HG02763 (cell line): ENCODE results near the gene SMYD3.
"Not testable (repeated sequence)": the region's sequence is repeated elsewhere in the genome, so short reads cannot be mapped to it uniquely, and the experiment has no call there.

Experiments used
- ATAC-seq: cut with Tn5 transposase; IDR thresholded peaks from one replicate; pipeline ENCODE4 v1.9.1; 2021; ENCODE audit warnings: mild to moderate bottlenecking, moderate library complexity; ENCODE audit not compliant: unreplicated experiment

The SMYD3 gene

DNA sequence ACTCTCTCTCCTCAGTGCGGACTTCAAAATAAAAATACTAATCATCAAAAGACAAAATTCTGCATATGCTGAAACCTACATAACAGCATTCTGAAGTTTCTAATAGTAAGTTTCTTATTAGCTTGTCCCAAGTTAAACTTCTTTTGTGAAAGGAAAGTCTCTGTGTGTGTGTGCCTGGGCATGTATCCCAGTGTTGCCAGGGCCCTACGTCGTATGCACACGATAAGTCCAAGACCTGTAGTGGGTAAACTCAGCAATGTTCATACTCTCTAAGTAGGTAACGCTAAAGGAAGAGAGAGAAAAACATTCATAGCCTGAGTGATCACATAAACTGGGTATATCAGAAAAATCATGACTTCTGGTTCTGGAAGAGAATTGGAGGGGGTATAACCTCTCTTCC lies 465.7 kb downstream of the SMYD3 start:
- no peak for ATAC-seq

- ATAC-seq = no peak
Measured at GRCh38 chr1:246040200-246040890, 466.7 kb downstream of the SMYD3 start.

GRCh38 chr1:246039584-246039983 lies 467.5 kb downstream of the SMYD3 start:
- ATAC-seq = no peak

DNA sequence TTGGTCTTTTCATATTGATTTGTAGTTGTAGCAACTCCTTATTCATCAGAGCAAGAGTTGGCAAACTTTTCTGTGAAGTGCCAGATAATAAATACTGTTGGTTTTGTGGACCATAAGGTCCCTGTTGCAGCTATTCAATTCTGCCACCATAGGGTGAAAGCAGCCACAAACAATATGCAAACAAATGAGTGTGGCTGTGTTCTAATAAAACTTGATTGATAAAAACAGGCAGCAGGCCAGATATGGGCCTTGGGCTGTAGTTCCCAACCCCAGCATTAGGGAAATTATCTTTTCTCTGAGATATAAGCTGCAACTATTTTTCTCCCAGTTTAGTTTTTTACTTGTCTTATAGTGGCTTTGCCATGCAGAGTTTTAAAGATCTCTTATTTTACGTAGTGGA lies 469.2 kb downstream of the SMYD3 start:
- no peak for ATAC-seq

DNA sequence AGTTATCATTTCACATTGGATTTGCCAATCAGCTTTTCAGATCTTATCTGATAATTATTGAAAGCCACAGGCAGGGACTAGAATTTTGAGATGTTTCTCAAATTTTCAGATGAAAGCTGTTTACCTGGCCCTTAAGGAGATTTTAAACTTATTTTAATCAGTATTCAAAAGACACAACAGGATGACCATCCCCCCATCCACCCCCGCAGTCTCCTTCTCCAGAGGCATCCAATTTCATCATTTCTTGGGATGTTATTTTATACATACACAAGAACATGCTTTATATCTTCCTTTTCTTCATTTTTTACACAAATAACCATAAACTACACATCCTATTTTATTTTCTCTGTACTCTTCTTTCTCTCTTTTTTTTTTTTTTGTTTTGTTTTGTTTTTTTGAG lies 470.9 kb downstream of the SMYD3 start:
- ATAC-seq = no peak

- no peak for ATAC-seq
Measured at GRCh38 chr1:246035060-246035541, 472.0 kb downstream of the SMYD3 start.

DNA sequence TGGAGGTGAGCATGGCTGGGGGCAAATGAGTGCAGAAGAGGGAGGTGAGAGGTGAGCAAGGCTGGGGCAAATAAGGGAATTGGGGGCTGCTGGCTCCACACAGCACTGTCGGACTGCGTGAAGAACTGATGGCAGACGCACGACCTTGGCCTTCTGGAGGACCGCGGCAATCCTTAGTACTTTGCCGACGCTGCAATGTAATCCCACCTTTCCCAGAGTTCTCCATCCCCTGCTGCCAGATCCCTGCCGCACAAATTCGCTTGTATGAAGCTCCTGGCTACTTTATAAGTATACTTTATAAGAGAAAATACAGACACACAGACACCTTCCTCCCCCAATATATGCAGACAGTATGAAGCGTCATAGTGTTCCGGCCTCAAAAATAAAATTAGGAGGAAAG lies 472.4 kb downstream of the SMYD3 start:
- no peak for ATAC-seq

- no peak for ATAC-seq
Measured at GRCh38 chr1:246032984-246033383, 474.1 kb downstream of the SMYD3 start.

- no peak for ATAC-seq
Measured at GRCh38 chr1:246032031-246032551, 475.0 kb downstream of the SMYD3 start.

DNA sequence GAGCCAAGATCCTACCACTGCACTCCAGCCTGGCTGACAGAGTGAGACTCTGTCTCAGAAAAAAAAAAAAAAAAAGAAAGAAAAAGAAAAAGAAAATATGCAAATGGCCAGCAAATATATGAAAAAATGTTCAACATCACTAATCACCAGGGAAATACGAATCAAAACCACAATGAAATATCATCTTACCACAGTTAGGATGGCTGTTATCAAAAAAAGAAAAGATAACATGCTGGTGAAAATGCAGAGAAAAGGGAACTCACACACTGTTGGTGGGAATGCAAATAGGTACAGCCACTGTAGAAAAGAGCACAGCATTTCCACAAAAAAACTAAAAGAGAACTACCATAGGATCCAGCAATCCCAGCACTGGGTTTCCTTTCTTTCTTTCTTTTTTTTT lies 477.5 kb downstream of the SMYD3 start:
- ATAC-seq = no peak

DNA sequence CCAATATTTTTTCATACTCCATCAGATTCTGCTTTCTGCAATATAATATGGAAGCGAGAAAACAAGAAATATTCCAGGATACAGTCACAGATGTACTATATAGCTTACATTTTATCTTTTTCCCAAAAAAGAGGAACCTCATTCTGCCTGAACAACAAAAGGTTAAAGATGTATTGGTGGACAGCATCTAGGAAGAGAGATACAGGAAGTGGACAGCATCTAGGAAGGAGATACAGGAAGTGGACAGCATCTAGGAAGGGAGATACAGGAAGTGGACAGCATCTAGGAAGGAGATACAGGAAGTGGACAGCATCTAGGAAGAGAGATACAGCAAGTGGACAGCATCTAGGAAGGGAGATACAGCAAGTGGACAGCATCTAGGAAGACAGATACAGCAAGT lies 483.0 kb downstream of the SMYD3 start:
- ATAC-seq = not testable (repeated sequence)

- ATAC-seq = no peak
Measured at GRCh38 chr1:246020211-246020954, 486.7 kb downstream of the SMYD3 start.

DNA sequence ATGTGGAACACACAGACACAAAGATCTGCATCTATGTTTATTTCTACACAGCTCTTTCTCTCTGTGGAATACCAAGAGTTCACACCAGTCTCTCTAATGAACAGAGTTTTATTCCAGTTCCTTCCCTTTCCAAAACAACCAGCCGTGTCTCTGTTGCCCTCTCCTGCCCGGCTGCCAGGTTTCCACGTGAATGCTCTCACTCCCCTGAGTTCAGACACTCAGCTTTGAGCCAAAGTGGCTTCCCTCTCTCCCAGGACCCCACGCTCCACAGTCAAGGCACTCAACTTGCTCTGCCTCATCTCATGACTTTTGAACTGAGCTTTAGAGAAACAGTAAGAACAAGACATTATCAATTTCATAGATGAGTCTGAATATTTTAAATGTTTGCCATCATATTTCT lies 488.9 kb downstream of the SMYD3 start:
- ATAC-seq = no peak

GRCh38 chr1:246012341-246012740 lies 494.7 kb downstream of the SMYD3 start:
- no peak for ATAC-seq

GRCh38 chr1:246010386-246010785 lies 496.7 kb downstream of the SMYD3 start:
- ATAC-seq = no peak

DNA sequence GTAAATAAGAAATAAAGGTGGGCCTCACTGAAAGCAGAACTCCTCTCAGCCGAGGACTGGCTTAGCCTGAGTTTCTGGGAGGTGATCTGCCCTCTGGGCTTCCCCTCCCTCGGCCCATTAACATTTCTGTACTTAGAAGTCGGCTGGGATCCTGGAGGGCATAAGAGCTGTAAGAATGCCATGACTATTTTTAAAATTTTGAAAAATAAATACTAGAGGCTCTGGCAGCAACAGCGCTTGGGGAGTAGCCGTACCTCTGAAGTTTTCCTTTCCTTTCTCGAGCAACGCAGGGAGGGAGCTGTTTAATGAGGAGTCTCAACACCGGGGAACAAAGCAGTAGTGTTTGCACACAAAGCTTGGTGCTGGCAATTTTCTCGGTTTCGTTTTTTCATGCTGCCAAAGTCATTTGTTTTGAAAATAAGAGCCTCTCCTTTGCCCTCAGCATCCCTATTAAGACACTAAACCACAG lies 498.7 kb downstream of the SMYD3 start:
- ATAC-seq = no peak

GRCh38 chr1:246005067-246005466 lies 502.0 kb downstream of the SMYD3 start:
- ATAC-seq = no peak

- ATAC-seq = no peak
Measured at GRCh38 chr1:246004301-246004700, 502.8 kb downstream of the SMYD3 start.

GRCh38 chr1:246003442-246003730 lies 503.7 kb downstream of the SMYD3 start:
- no peak for ATAC-seq

- ATAC-seq = peak; percentile 67
Measured at GRCh38 chr1:246002725-246003441, 504.2 kb downstream of the SMYD3 start.

DNA sequence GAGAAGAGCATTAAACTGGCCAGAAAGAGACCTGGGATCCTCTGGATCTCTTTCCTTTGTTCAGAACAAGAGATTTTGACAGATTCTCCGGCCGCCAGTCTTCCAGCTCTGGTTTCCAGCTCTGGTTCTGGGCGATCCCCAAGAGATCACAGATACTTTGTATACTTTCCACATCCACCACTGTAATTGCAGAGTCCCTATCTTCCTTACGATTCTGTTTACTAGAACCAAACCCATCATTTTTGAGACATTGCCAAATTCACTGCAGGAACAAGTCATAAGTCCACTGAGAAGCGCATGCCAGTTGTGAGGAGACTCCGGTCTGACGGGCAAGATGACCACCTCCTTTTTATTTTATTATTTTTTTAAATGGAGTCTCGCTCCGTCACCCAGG lies 505.2 kb downstream of the SMYD3 start:
- no peak for ATAC-seq
